HG03060 (cell line): ENCODE measurements around the gene HCFC1.

Source experiments
- ATAC-seq: cut with Tn5 transposase; IDR thresholded peaks from one replicate; pipeline ENCODE4 v1.9.1; 2021; ENCODE audit warnings: low read depth, moderate number of reproducible peaks; ENCODE audit not compliant: unreplicated experiment

Gene HCFC1

GRCh38 chrX:153926858-153927671, 44.6 kb downstream of the HCFC1 start:
- ATAC-seq: no peak

DNA sequence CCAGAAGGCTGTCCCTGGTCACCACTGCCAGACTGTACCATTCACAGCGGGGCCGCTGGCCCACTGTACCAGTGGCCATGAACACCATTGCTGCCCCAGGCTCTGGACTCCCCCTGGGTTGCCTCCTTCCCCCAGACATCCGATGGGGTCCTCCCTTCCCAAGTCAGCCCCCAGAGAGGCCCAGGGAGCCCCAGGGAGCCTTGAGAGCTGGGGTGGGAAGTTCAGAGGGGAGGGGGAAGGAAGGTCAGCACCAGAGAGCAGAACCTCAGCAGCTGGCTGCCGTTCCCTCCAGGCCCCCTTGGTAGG, 45.1 kb downstream of the HCFC1 start:
- no peak for ATAC-seq

GRCh38 chrX:153925739-153926551, 45.7 kb downstream of the HCFC1 start, which contains the start of gene ARHGAP4:
ARHGAP4 (minus strand) TSS chrX:153926264; CDS start chrX:153926202, 62 bp downstream.
- ATAC-seq: no peak

DNA sequence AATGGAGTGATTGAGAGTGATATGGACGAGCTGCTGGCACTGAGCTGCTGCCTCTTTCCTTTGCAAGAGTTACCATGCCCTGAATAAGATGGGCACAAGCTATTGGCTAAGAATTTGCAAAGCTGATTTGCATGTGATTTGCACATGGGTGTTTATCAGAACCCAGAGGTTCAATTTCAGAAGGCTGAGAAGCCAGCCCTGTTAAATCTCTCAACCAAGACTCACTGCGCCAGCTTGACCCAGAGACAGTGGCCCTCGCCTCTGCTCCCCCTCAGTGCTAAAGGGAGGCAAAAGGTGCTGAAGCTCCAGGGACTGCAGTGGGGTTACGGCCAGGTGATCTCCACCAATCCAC, 46.3 kb downstream of the HCFC1 start:
- no peak for ATAC-seq

- ATAC-seq: no peak
Observed at GRCh38 chrX:153924149-153924861, 47.3 kb downstream of the HCFC1 start.

DNA sequence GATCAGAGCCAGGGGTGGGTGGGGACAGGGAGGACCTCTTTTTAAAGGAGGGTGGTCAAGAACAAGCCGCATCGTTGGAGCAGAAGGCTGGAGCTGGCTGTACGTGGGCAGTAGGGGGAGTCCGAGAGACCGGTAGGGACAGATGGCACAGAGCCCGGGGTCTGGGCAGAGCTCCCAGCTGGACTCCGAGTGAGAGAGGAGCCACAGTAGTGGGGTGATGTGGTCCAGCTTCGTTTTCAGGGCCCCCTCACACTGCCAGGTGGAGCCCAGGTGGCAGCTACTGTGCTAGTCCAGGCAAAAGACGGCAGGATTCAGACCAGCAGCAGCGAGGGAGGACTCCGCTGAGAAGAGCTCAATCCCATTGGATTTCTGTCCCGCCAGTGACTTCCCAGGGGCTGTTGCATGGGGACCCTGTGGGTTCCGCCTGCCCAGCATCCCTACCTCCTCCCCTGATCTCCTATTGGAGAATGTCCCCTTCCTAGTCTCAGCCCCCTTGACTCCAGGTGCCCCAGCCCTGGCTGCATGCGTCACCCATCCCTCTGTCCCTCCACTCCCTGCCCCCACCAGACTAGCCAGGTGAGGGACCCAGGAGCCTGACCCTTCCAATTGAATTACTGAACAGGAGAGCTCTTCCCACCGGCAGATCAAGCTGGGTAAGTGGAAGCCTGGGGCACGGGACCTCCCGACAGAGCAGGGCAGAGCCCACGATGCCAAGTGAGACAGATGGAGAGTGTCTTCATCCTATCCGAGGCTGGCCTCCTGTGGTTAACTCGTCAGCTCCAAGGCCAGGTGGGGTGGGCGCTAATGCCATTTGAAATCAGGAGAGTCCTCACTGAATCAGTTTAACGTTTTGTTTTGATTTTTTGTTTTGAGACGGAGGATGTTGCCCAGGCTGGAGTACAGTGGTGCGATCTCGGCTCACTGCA, 48.4 kb downstream of the HCFC1 start:
- ATAC-seq: no peak

GRCh38 chrX:153921511-153922446, 49.8 kb downstream of the HCFC1 start:
- no peak for ATAC-seq

- ATAC-seq: no peak
Observed at GRCh38 chrX:153921070-153921469, 50.5 kb downstream of the HCFC1 start.

GRCh38 chrX:153920546-153920945, 51.1 kb downstream of the HCFC1 start:
- ATAC-seq: no peak

DNA sequence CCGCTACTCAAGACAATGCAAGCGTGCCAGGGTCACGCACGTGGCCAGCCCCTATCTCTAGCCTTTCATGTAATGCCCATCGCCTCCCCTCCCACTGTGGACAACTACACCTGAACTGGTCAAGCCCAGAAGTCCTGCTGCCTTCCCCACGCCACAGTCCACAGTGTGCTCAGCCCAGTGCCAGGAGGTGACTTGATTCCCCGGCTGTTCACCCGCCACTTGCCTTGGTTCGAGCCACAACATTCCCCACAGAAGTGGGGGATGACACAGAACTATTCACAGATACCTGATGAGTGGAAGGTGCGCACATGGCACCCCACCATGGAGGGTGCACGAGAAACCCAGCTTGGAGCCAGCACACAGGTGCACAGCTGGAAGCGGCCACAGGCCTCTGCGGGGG, 52.3 kb downstream of the HCFC1 start:
- ATAC-seq: no peak

GRCh38 chrX:153917869-153918268, 53.7 kb downstream of the HCFC1 start:
- ATAC-seq: no peak

GRCh38 chrX:153913701-153914100, 57.9 kb downstream of the HCFC1 start:
- ATAC-seq: no peak

DNA sequence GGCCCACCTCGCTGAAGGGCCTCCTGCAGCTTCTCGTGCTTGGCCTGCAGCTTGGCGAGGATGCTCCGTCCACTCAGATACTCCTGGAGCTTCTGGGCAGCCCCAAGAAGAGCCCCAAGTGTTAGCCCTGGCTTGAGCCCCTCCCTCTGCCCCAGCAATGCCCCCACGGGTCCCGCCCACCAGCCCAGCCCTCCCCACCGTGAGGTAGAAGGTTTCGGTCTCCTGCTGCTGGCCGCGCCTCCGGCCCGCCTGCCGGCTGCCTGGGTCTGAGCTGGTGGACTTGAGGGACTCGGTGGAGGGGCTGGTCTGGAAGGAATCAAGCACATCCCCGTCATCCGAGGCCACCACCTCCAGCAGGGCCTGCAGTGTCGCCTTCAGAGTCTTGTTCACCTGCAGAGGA, 58.4 kb downstream of the HCFC1 start:
- ATAC-seq: no peak

DNA sequence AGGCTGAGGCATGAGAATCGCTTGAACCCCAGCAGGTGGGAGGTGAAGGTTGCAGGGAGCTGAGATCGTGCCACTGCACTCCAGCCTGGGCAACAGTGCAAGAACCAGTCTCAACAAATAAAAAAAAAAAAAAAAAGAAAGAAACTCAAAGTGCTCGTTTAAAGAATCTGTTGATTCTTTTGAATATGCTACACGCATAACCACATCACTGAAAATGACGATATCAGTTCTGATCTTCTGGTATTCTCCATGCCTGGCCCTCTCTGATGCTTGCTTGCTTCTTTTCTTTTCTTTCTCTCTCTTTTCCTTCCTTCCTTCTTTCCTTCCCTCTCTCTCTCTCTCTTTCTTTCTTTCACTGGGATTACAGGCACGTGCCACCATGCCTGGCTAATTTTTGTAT, 59.8 kb downstream of the HCFC1 start:
- no peak for ATAC-seq

DNA sequence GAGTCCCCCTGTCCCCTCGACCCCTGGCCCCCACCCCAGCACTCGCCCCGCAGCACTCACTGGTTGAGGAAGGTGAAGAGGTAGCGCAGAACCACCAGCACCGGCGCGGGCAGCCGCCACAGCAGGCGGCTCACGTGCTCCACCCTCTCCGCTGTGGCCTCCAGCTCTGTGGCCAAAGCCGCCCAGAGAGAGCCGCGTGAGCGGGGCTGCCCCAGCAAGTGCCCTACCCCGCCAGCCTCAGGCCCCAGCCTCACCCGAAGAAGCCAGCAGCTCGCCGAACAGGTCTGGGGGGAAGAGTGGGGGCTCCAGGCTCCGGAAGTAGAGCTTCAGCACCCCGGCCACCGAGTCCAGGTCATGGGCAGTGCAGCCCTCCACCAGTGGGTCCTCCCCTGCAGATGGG, 61.2 kb downstream of the HCFC1 start:
- no peak for ATAC-seq

GRCh38 chrX:153909980-153910360, 61.6 kb downstream of the HCFC1 start:
- ATAC-seq: no peak

GRCh38 chrX:153909024-153909979, 62.3 kb downstream of the HCFC1 start:
- ATAC-seq: no peak

- ATAC-seq: no peak
Observed at GRCh38 chrX:153908219-153908860, 63.3 kb downstream of the HCFC1 start.
